Mucosa of descending colon (tissue), 3 donors: ENCODE data around the gene CFHR5. TPM values are rescaled to one million over a fixed set of nuclear protein-coding genes. Genes with fewer than 3 reads are reported as not detected.

ENCODE experiments used
- total RNA-seq, 3 donors: library from RNA; stranded (reverse); fragmentation: NEBNext Ultra II Directional in 2 of 3; extraction: Animal tissue kit (Norgen Biotek cat#: 25700) in 2 of 3; gene quantifications; one replicate each; pipeline versions ENCODE4 v1.2.1 to v1.2.4, GENCODE V29; 2021 to 2023
- donor health status: DM: no; HTN: no; CAD: no; lungs with moderate emphysema.
- donor health status: DM: no; HTN: no; CAD: no.
- donor health status: DM: no; HTN: yes; CAD: no.

CFHR5 gene
- total RNA-seq, 3 donors from 2014 or later: not detected

Other genes starting within 250 kb of the CFHR5 start
- gene CFHR3, start 202.7 kb upstream of the CFHR5 start, total RNA-seq: not detected
- under 1 TPM in 2 of 3 donors, not detected in 1; 0.28 to 0.43 TPM for gene CFHR1, start 157.8 kb upstream of the CFHR5 start, total RNA-seq
- gene CFHR4, start 89.5 kb upstream of the CFHR5 start, total RNA-seq: not detected
- gene CFHR2, start 33.8 kb upstream of the CFHR5 start, total RNA-seq: not detected
- not detected for gene F13B, start 89.7 kb downstream of the CFHR5 start, total RNA-seq
- gene ASPM, start 169.1 kb downstream of the CFHR5 start, total RNA-seq: 10 to 100 TPM in 1 of 3 donors, 1 to 10 TPM in 2; 1.3 to 10.9 (median 3.1) TPM
- gene ZBTB41, start 223.7 kb downstream of the CFHR5 start, total RNA-seq: 10 to 100 TPM in 1 of 3 donors, 1 to 10 TPM in 2; 8.4 to 14.1 (median 8.8) TPM